ENCODE results near the gene IFT122.

GRCh38 chr3:129529436-129530210 is 89.6 kb downstream of the IFT122 start:
- TF ChIP-seq REST (IDR thresholded peaks at IDR 0.05) (no peak), CBX8 (IDR thresholded peaks at IDR 0.05) (no peak), RCOR1 (IDR thresholded peaks at IDR 0.05; ENCODE audit: low read depth, low read length) (no peak), POLR2A (IDR thresholded peaks at IDR 0.05; ENCODE audit: low read length) (no peak), HOXA7 (CRISPR knock-in tag; IDR thresholded peaks at IDR 0.05) (no peak)
